GM12872 (cell line): ENCODE results near the gene GUCY2D.

Experiments used
- CTCF ChIP-seq: IDR thresholded peaks from 3 replicates; pipeline ENCODE4 v1.5.1; 2011; ENCODE audit warnings: low read depth, mild to moderate bottlenecking, low read length, moderate library complexity; ENCODE audit not compliant: insufficient read depth

Gene GUCY2D

GRCh38 chr17:7995724-7996123 is 6.7 kb upstream of the GUCY2D start:
- no peak for TF ChIP-seq CTCF

- TF ChIP-seq CTCF, result 0 out of 3 replicates have a peak, but pooled peaks have one; percentile 9
These were observed 5.2 kb upstream of the GUCY2D start for GRCh38 chr17:7997186-7997585.

- no peak for TF ChIP-seq CTCF
These were observed 542 bp downstream of the GUCY2D start for GRCh38 chr17:8002721-8003593.

- no peak for TF ChIP-seq CTCF
These were observed 1.3 kb downstream of the GUCY2D start for GRCh38 chr17:8003594-8004181.

GRCh38 chr17:8004899-8005298 is 2.5 kb downstream of the GUCY2D start:
- no peak for TF ChIP-seq CTCF

- TF ChIP-seq CTCF, result no peak
These were observed 2.9 kb downstream of the GUCY2D start for GRCh38 chr17:8005357-8005756.

GRCh38 chr17:8005967-8006730 is 3.7 kb downstream of the GUCY2D start:
- no peak for TF ChIP-seq CTCF
